CD14-positive monocyte (primary cell): ENCODE data around the gene CARMIL3. TPM values are rescaled to one million over a fixed set of nuclear protein-coding genes. Genes with fewer than 3 reads are reported as not detected.

Source experiments
- DNase-seq, 3 donors: peaks; one replicate each; pipeline ENCODE4 v3.0.0-alpha.2; 2011 to 2022
- H2AFZ ChIP-seq: 2 replicates; pipeline ENCODE4 v1.6.0; 2012; ENCODE audit warnings: mild to moderate bottlenecking, low read depth, low read length, inconsistent platforms; ENCODE audit not compliant: insufficient read depth, poor library complexity, severe bottlenecking
- H3K27ac ChIP-seq, 2 donors: 1 replicate in 1 of 2; 2 replicates in 1 of 2; pipeline ENCODE4 v1.5.1; 2012 to 2013; ENCODE audit warnings: low read length in 2 of 2, control low read depth in 1 of 2, inconsistent platforms in 1 of 2, low read depth in 1 of 2, mild to moderate bottlenecking in 1 of 2
- H3K27me3 ChIP-seq, 2 donors: one replicate each; pipeline versions ENCODE4 v1.6.0 to v1.6.1; 2011 to 2013; ENCODE audit warnings: low read length in 2 of 2; ENCODE audit not compliant: control insufficient read depth in 2 of 2, insufficient read depth in 2 of 2
- H3K36me3 ChIP-seq, 2 donors: replicated peaks in 1 of 2; 1 replicate in 1 of 2; 2 replicates in 1 of 2; pipeline versions ENCODE4 v1.5.1 to v1.6.1; 2012 to 2013; ENCODE audit warnings: low read length in 2 of 2, control low read depth in 1 of 2, inconsistent platforms in 1 of 2, mild to moderate bottlenecking in 1 of 2; ENCODE audit not compliant: insufficient read depth in 2 of 2, control insufficient read depth in 1 of 2
- H3K4me1 ChIP-seq, 2 donors: 1 replicate in 1 of 2; 2 replicates in 1 of 2; pipeline versions ENCODE4 v1.5.1 to v1.6.1; 2012 to 2013; ENCODE audit warnings: low read length in 2 of 2, control low read depth in 1 of 2, inconsistent platforms in 1 of 2, mild to moderate bottlenecking in 1 of 2, moderate library complexity in 1 of 2; ENCODE audit not compliant: insufficient read depth in 2 of 2, control insufficient read depth in 1 of 2
- H3K4me2 ChIP-seq: replicated peaks from 2 replicates; pipeline ENCODE3; 2012; ENCODE audit warnings: low read length, moderate library complexity, mild to moderate bottlenecking; ENCODE audit not compliant: poor library complexity, severe bottlenecking; ENCODE audit errors: extremely low read depth
- H3K4me3 ChIP-seq, 3 experiments: fragments of 200-600 bp in 1 of 3; sonication (generic) in 1 of 3; replicated peaks in 1 of 3; 1 replicate in 2 of 3; 2 replicates in 1 of 3; pipeline ENCODE4 v1.5.1; 2011 to 2013; ENCODE audit warnings: low read length in 3 of 3, mild to moderate bottlenecking in 3 of 3, control low read depth in 2 of 3, low read depth in 2 of 3, inconsistent platforms in 1 of 3, moderate library complexity in 1 of 3
- H3K79me2 ChIP-seq: 2 replicates; pipeline ENCODE4 v1.6.0; 2012; ENCODE audit warnings: mild to moderate bottlenecking, control low read depth, inconsistent platforms, low read length, moderate library complexity; ENCODE audit not compliant: insufficient read depth
- H3K9ac ChIP-seq: 2 replicates; pipeline ENCODE4 v1.6.0; 2017; ENCODE audit warnings: low read length, mild to moderate bottlenecking; ENCODE audit not compliant: insufficient read depth, poor library complexity, severe bottlenecking
- H3K9me3 ChIP-seq, 2 donors: replicated peaks in 1 of 2; 1 replicate in 1 of 2; 2 replicates in 1 of 2; pipeline versions ENCODE4 v1.5.1 to v1.6.1; 2012 to 2013; ENCODE audit warnings: low read length in 2 of 2, control low read depth in 1 of 2; ENCODE audit not compliant: control insufficient read depth in 1 of 2, insufficient read depth in 1 of 2
- H4K20me1 ChIP-seq: 2 replicates; pipeline ENCODE4 v1.6.0; 2012; ENCODE audit warnings: mild to moderate bottlenecking, low read length, control low read depth, moderate library complexity; ENCODE audit not compliant: insufficient read depth
- H3K27ac Mint-ChIP-seq, 7 donors: one replicate each; pipeline ENCODE4 v1.8.0; 2020; ENCODE audit warnings: mild to moderate bottlenecking in 7 of 7, mixed read lengths in 7 of 7, moderate library complexity in 6 of 7, inconsistent platforms in 2 of 7
- H3K27me3 Mint-ChIP-seq, 3 donors: one replicate each; pipeline ENCODE4 v1.8.0; 2021 to 2022; ENCODE audit warnings: low read depth in 3 of 3, mild to moderate bottlenecking in 3 of 3, mixed read lengths in 3 of 3, moderate library complexity in 3 of 3, inconsistent platforms in 1 of 3
- H3K36me3 Mint-ChIP-seq, 2 donors: one replicate each; pipeline ENCODE4 v1.8.0; 2020; ENCODE audit warnings: mixed read lengths in 2 of 2, inconsistent platforms in 1 of 2, mild to moderate bottlenecking in 1 of 2
- H3K4me1 Mint-ChIP-seq: one replicate; pipeline ENCODE4 v1.8.0; 2020; ENCODE audit warnings: mild to moderate bottlenecking, mixed read lengths
- H3K4me3 Mint-ChIP-seq, 2 donors: one replicate each; pipeline ENCODE4 v1.8.0; 2020; ENCODE audit warnings: mild to moderate bottlenecking in 2 of 2, mixed read lengths in 2 of 2, moderate library complexity in 1 of 2
- H3K9me3 Mint-ChIP-seq, 7 donors: one replicate each; pipeline ENCODE4 v1.8.0; 2020 to 2022; ENCODE audit warnings: mixed read lengths in 7 of 7, mild to moderate bottlenecking in 6 of 7, moderate library complexity in 6 of 7, inconsistent platforms in 2 of 7
- CTCF ChIP-seq: fragments of 200-600 bp; IDR thresholded peaks from one replicate; pipeline ENCODE4 v1.8.0; 2022; ENCODE audit warnings: antibody characterized with exemption, mild to moderate bottlenecking
- WGBS: methylation state at CpG from one replicate; pipeline ENCODE4 v1.1.5; 2013; ENCODE audit warnings: missing lambda C conversion rate; ENCODE audit not compliant: insufficient coverage; 5-methylcytosine and 5-hydroxymethylcytosine counted together
- intact Hi-C, 2 donors: fragments of 100-400 bp; cut with micrococcal nuclease; formaldehyde crosslinking; loops; one replicate each; pipeline versions ENCODE4 v1.15.0 to v1.15.1; 2023
- polyA plus RNA-seq, 3 donors: library from polyadenylated mRNA; depleted of rRNA in 1 of 3; unstranded in 2 of 3; stranded (reverse) in 1 of 3; fragments of 300-500 nt in 2 of 3; fragments of >200 nt in 1 of 3; fragmentation: Illumina TruSeq in 2 of 3; gene quantifications; 1 replicate in 2 of 3; 2 replicates in 1 of 3; pipeline ENCODE4 v1.2.3, GENCODE V29; 2012 to 2021

CARMIL3 gene
- polyA plus RNA-seq, 3 donors, result 1.0 TPM; not detected in 2

GRCh38 chr14:24072436-24072835 is 20.6 kb downstream of the CARMIL3 start:
- H3K4me1 ChIP-seq, result no peaks in the 10 kb centered on the region
- Mint-ChIP-seq H3K27me3 (peaks cover 2 to 17% (median 15%) of the 10 kb centered on the region in 3 donors), H3K27ac (no peak overlapping the region), H3K4me3 (no peak overlapping the region), H3K9me3 (no peaks in the 10 kb centered on the region), H3K4me1 (peaks cover 15% of the 10 kb centered on the region), H3K36me3 (no peaks in the 10 kb centered on the region)
- no peaks in the 10 kb centered on the region for H3K27me3 ChIP-seq
- no peak for TF ChIP-seq CTCF
- no peak overlapping the region for H3K9ac ChIP-seq
- no peaks in the 10 kb centered on the region for H3K9me3 ChIP-seq
- H4K20me1 ChIP-seq, result no peaks in the 10 kb centered on the region
- no peak overlapping the region for H3K4me2 ChIP-seq
- H3K4me3 ChIP-seq, result no peak overlapping the region
- H3K79me2 ChIP-seq, result no peaks in the 10 kb centered on the region
- DNase-seq, result no peak
- intact Hi-C loops, result no loop called here
- WGBS, result 93% methylated on average over 3 of the region's 7 CpGs
- no peak overlapping the region for H2AFZ ChIP-seq
- H3K36me3 ChIP-seq, result no peaks in the 10 kb centered on the region
- H3K27ac ChIP-seq, result no peak overlapping the region

GRCh38 chr14:24072881-24073877 is 21.4 kb downstream of the CARMIL3 start:
- H3K36me3 ChIP-seq, result no peaks in the 10 kb centered on the region
- no peaks in the 10 kb centered on the region for H3K27me3 ChIP-seq
- Mint-ChIP-seq H3K4me3 (no peak overlapping the region), H3K36me3 (no peaks in the 10 kb centered on the region), H3K4me1 (peaks cover 15% of the 10 kb centered on the region), H3K27me3 (peaks cover 5 to 15% (median 15%) of the 10 kb centered on the region in 3 donors), H3K9me3 (no peaks in the 10 kb centered on the region), H3K27ac (no peak overlapping the region)
- H2AFZ ChIP-seq, result no peak overlapping the region
- no peaks in the 10 kb centered on the region for H3K79me2 ChIP-seq
- no peaks in the 10 kb centered on the region for H3K4me1 ChIP-seq
- no peak overlapping the region for H3K9ac ChIP-seq
- H3K9me3 ChIP-seq, result no peaks in the 10 kb centered on the region
- H3K27ac ChIP-seq, result no peak overlapping the region
- intact Hi-C loops, result no loop called here
- 91% methylated on average over 13 of the region's 26 CpGs for WGBS
- TF ChIP-seq CTCF, result no peak
- no peak overlapping the region for H3K4me2 ChIP-seq
- no peak for DNase-seq
- no peak overlapping the region for H3K4me3 ChIP-seq
- no peaks in the 10 kb centered on the region for H4K20me1 ChIP-seq
